Activated naive CD8-positive, alpha-beta T cell (primary cell): Measurements from ENCODE around the gene GKN2.

Source experiments
- H3K27ac Mint-ChIP-seq: one replicate; pipeline ENCODE4 v1.8.0; 2021; ENCODE audit warnings: mixed read lengths
- H3K27me3 Mint-ChIP-seq: one replicate; pipeline ENCODE4 v1.8.0; 2021; ENCODE audit warnings: mixed read lengths
- H3K36me3 Mint-ChIP-seq: one replicate; pipeline ENCODE4 v1.8.0; 2021; ENCODE audit warnings: mixed read lengths
- H3K4me1 Mint-ChIP-seq: one replicate; pipeline ENCODE4 v1.8.0; 2021; ENCODE audit warnings: low read depth, mixed read lengths
- H3K4me3 Mint-ChIP-seq: one replicate; pipeline ENCODE4 v1.8.0; 2021; ENCODE audit warnings: mild to moderate bottlenecking, mixed read lengths
- H3K9me3 Mint-ChIP-seq: one replicate; pipeline ENCODE4 v1.8.0; 2021; ENCODE audit warnings: low read depth, mixed read lengths

Gene GKN2

DNA sequence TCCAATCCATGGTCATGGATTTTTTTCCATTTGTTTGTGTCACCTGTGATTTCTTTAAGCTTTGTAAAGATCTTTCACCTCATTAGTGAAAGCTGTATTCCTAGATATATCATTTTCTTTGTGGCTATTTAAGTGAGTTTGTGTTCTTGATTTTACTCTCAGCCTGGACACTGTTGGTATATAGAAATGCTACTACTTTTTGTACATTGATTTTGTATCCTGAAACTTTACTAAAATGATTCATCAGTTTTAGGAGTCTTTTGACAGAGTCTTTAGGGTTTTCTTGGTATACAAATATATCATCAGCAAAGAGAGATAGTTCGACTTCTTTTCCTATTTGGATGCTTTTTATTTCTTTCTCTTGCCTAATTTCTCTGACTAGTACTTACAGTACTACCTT lies 12.3 kb downstream of the GKN2 start:
- H3K4me1 Mint-ChIP-seq: peaks cover 1% of the 10 kb centered on the region
- no peak overlapping the region for H3K27ac Mint-ChIP-seq
- H3K36me3 Mint-ChIP-seq: peaks cover 3% of the 10 kb centered on the region
- peaks cover 4% of the 10 kb centered on the region for H3K9me3 Mint-ChIP-seq
- no peak overlapping the region for H3K4me3 Mint-ChIP-seq
- peaks cover 11% of the 10 kb centered on the region for H3K27me3 Mint-ChIP-seq

DNA sequence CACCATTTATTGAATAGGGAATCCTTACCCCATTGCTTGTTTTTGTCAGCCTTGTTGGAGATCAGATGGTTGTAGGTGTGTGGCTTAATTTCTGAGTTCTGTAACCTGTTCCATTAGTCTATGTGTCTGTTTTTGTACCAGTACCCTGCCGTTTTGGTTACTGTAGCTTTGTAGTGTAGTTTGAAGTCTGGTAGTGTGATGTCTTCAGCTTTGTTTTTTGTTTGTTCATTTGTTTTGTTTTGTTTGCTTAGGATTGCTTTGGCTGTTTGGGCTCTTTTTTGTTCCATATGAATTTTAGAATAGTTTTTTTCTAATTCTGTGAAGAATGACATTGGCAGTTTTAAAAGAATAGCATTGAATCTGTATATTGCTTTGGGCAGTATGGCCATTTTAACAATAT lies 12.7 kb downstream of the GKN2 start:
- H3K27me3 Mint-ChIP-seq: peaks cover 11% of the 10 kb centered on the region
- H3K4me1 Mint-ChIP-seq: peaks cover 1% of the 10 kb centered on the region
- H3K27ac Mint-ChIP-seq: no peak overlapping the region
- peaks cover 4% of the 10 kb centered on the region for H3K9me3 Mint-ChIP-seq
- no peak overlapping the region for H3K4me3 Mint-ChIP-seq
- H3K36me3 Mint-ChIP-seq: peaks cover 3% of the 10 kb centered on the region

GRCh38 chr2:68938938-68939337 lies 13.8 kb downstream of the GKN2 start:
- Mint-ChIP-seq H3K4me1 (peaks cover 1% of the 10 kb centered on the region), H3K9me3 (peaks cover 4% of the 10 kb centered on the region), H3K27me3 (peaks cover 11% of the 10 kb centered on the region), H3K4me3 (no peak overlapping the region), H3K36me3 (peaks cover 3% of the 10 kb centered on the region), H3K27ac (no peak overlapping the region)

DNA sequence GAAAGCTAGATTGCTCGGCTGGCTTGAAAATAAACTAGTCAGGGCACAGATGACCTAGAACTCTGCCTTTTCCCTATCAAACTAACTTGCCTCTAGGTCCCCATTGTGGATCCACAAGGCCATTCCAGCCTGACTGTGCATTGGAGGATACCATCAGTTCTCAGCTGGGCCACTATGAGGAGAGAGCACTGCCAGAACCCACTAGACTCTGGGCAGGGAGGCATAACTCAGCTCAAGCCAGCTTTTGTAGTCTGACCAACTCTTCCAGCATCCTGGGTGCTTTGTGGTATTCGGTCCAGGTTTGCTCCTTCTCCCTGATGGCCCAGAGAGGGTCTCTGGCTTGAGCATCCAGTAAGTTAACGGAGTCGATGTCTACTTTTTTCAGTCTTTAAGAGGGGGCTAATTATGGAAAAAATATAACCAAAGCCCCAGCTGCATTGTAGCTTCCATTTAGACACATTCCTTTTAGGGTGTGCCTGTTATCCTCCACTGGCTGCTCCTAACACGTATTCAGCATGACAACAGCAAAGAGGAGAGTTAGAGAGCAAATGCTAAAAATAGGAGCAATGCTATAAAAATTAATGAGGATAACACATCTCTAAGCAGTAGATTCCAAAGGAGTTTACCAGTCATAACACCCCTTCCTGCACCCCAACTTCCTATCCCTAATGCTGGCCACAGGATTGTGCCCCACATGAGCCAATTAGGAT lies 15.2 kb downstream of the GKN2 start:
- Mint-ChIP-seq H3K27ac (no peak overlapping the region), H3K27me3 (peaks cover 8% of the 10 kb centered on the region), H3K36me3 (peaks cover 3% of the 10 kb centered on the region), H3K4me1 (no peaks in the 10 kb centered on the region), H3K4me3 (no peak overlapping the region), H3K9me3 (peaks cover 4% of the 10 kb centered on the region)

DNA sequence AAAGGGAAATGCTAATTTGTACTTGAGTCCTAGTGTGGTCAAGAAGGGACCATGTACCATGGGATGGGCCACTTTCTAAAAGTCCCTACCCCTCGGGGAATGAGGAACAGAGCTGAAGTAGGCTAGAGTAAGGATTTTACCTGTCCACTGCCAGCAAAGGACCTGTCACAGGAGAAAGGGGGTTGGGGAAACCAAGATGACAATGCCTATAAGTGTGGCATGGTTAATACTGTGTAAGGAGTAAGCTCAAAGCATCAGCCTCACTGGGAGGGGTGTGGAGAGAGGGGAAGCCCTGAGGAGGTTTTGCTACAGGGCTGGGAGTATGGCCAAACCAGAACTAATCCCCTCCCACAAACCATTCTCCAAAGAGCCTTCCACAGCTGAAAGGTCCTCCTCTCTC lies 15.8 kb downstream of the GKN2 start:
- H3K4me3 Mint-ChIP-seq: no peak overlapping the region
- H3K9me3 Mint-ChIP-seq: peaks cover 4% of the 10 kb centered on the region
- peaks cover 3% of the 10 kb centered on the region for H3K36me3 Mint-ChIP-seq
- peaks cover 6% of the 10 kb centered on the region for H3K27me3 Mint-ChIP-seq
- H3K4me1 Mint-ChIP-seq: no peaks in the 10 kb centered on the region
- no peak overlapping the region for H3K27ac Mint-ChIP-seq

- H3K4me3 Mint-ChIP-seq: no peak overlapping the region
- H3K36me3 Mint-ChIP-seq: peaks cover 3% of the 10 kb centered on the region
- no peak overlapping the region for H3K27ac Mint-ChIP-seq
- H3K9me3 Mint-ChIP-seq: peaks cover 4% of the 10 kb centered on the region
- no peaks in the 10 kb centered on the region for H3K4me1 Mint-ChIP-seq
- H3K27me3 Mint-ChIP-seq: peaks cover 4% of the 10 kb centered on the region
These were observed 16.3 kb downstream of the GKN2 start for GRCh38 chr2:68936427-68936826.

DNA sequence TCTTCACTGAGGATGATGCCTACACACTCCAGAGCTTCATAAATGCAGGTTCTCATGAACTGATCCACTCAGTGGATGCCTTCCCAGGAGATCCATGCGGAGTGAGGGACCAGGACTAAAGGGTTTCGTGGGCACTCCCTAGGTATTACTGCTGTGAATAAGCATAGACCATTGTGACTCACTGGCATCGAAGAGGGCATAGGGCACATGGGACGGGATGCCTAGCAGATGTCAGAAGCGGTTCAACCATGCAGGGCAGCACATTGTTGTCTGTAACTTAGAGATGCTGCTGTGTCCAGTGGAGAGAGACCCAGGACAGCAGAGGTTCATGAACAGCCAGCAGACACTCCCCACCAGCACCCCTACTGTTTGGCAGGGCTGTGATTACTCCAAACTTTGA lies 17.2 kb downstream of the GKN2 start:
- Mint-ChIP-seq H3K27me3 (no peaks in the 10 kb centered on the region), H3K27ac (no peak overlapping the region), H3K4me3 (no peak overlapping the region)

GRCh38 chr2:68934021-68934420 lies 18.7 kb downstream of the GKN2 start:
- Mint-ChIP-seq H3K4me3 (no peak overlapping the region), H3K27ac (no peak overlapping the region), H3K4me1 (no peaks in the 10 kb centered on the region), H3K9me3 (peaks cover 3% of the 10 kb centered on the region), H3K27me3 (no peaks in the 10 kb centered on the region), H3K36me3 (no peaks in the 10 kb centered on the region)

More for the DNA sequence above, 17.2 kb downstream of the GKN2 start:
- Mint-ChIP-seq H3K9me3 (peaks cover 4% of the 10 kb centered on the region), H3K4me1 (no peaks in the 10 kb centered on the region), H3K36me3 (peaks cover 3% of the 10 kb centered on the region)

DNA sequence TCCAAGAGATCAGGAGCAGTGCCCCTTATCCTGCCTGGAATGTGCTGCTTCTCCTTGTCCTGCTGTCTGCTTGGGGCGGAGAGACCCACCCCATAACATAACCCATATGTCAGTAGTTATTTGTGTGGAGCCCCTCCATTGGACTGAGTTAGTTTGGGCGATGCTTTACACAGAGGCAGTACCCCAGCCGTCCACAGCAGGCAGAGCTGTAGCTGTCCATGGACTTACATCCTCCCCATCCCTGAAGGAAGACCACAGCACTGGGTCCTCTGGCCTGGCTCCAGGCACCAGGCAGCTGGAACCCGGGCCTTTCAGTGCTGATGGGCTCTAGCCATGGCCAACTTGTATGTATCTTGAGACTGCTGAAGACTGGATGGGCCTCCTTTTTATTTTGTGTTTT lies 20.3 kb downstream of the GKN2 start:
- H3K9me3 Mint-ChIP-seq: no peaks in the 10 kb centered on the region

GRCh38 chr2:68931799-68932198 lies 20.9 kb downstream of the GKN2 start:
- no peaks in the 10 kb centered on the region for H3K9me3 Mint-ChIP-seq
- no peak overlapping the region for H3K27ac Mint-ChIP-seq
- no peaks in the 10 kb centered on the region for H3K36me3 Mint-ChIP-seq
- H3K4me3 Mint-ChIP-seq: no peak overlapping the region
- no peaks in the 10 kb centered on the region for H3K27me3 Mint-ChIP-seq
- no peaks in the 10 kb centered on the region for H3K4me1 Mint-ChIP-seq

More for the DNA sequence above, 20.3 kb downstream of the GKN2 start:
- Mint-ChIP-seq H3K4me1 (no peaks in the 10 kb centered on the region), H3K4me3 (no peak overlapping the region), H3K36me3 (no peaks in the 10 kb centered on the region), H3K27me3 (no peaks in the 10 kb centered on the region), H3K27ac (no peak overlapping the region)

- no peak overlapping the region for H3K4me3 Mint-ChIP-seq
- H3K9me3 Mint-ChIP-seq: no peaks in the 10 kb centered on the region
- H3K27ac Mint-ChIP-seq: no peak overlapping the region
- no peaks in the 10 kb centered on the region for H3K36me3 Mint-ChIP-seq
- no peaks in the 10 kb centered on the region for H3K27me3 Mint-ChIP-seq
- H3K4me1 Mint-ChIP-seq: no peaks in the 10 kb centered on the region
These were observed 21.5 kb downstream of the GKN2 start for GRCh38 chr2:68931149-68931711.

GRCh38 chr2:68926796-68927195 lies 25.9 kb downstream of the GKN2 start:
- no peaks in the 10 kb centered on the region for H3K9me3 Mint-ChIP-seq
- H3K36me3 Mint-ChIP-seq: no peaks in the 10 kb centered on the region
- no peak overlapping the region for H3K4me3 Mint-ChIP-seq
- H3K27me3 Mint-ChIP-seq: peaks cover 3% of the 10 kb centered on the region
- peaks cover 2% of the 10 kb centered on the region for H3K4me1 Mint-ChIP-seq
- no peak overlapping the region for H3K27ac Mint-ChIP-seq

GRCh38 chr2:68925295-68925896 lies 27.3 kb downstream of the GKN2 start:
- Mint-ChIP-seq H3K4me3 (no peak overlapping the region), H3K27ac (no peak overlapping the region), H3K9me3 (no peaks in the 10 kb centered on the region)

DNA sequence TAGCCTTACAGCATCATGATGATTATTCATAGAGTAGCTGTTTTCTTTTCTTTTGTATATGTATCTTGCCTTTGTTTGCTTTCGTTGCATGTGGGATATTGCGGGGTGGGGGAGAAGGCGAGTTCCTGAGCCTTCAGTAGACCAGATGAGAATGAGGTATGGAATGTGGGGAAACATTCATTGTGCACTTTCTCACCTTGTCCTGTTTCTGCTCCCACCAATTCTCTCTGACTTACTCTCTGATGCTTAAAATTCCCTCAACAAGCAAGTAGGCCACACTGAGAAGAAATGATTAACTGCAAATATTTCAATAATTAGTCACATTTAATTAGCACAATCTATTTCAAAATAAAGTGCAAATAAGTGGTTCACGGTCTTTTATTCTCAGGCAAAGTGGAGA lies 31.0 kb downstream of the GKN2 start:
- Mint-ChIP-seq H3K27ac (no peak overlapping the region), H3K4me1 (peaks cover 2% of the 10 kb centered on the region), H3K27me3 (peaks cover 3% of the 10 kb centered on the region), H3K4me3 (no peak overlapping the region), H3K9me3 (no peaks in the 10 kb centered on the region), H3K36me3 (no peaks in the 10 kb centered on the region)

More at GRCh38 chr2:68925295-68925896, 27.3 kb downstream of the GKN2 start:
- Mint-ChIP-seq H3K27me3 (peaks cover 3% of the 10 kb centered on the region), H3K4me1 (peaks cover 2% of the 10 kb centered on the region), H3K36me3 (no peaks in the 10 kb centered on the region)

DNA sequence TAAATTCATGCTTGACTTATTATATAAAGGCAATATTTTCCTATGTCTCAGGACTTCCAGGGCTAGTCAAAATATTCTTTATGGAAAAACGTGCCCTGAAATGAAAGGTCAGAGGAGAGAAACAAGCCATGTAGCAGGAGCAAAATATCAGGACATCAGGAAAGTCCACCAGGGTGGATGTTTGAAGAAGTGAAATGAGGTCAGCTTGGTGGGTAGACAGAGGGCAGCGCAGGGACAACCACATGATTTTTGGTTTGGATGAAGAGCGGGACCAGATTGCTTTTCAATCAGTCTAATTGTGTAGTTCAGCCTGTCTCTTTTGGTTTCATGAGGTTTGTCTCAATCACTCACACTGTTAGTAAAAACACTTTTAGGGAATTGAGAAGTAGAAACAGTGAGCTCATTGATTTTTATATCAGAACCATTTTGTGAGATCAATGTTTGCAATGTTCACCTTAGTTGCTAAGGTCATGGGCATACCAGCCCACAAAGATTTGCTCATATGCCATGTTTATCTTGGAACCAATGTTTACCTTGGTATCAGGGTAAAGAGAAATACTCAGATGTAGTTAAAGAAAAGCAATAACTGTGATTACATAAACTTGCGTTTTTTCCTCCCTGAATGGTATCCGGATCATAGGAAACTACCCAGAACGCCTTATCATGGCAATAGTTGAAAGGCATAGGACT lies 32.1 kb downstream of the GKN2 start:
- H3K9me3 Mint-ChIP-seq: no peaks in the 10 kb centered on the region
- no peak overlapping the region for H3K27ac Mint-ChIP-seq
- H3K4me3 Mint-ChIP-seq: no peak overlapping the region
- H3K36me3 Mint-ChIP-seq: no peaks in the 10 kb centered on the region
- peaks cover 2% of the 10 kb centered on the region for H3K27me3 Mint-ChIP-seq
- peaks cover 2% of the 10 kb centered on the region for H3K4me1 Mint-ChIP-seq
